ENCODE results near the gene CASP6. TPM values are rescaled to one million over a fixed set of nuclear protein-coding genes. Genes with fewer than 3 reads are reported as not detected.
"Not testable (repeated sequence)": the region's sequence is repeated elsewhere in the genome, so short reads cannot be mapped to it uniquely, and the experiment has no call there.

CASP6 gene
- total RNA-seq, 1 experiment from 2014 or later, result 22.4 TPM

DNA sequence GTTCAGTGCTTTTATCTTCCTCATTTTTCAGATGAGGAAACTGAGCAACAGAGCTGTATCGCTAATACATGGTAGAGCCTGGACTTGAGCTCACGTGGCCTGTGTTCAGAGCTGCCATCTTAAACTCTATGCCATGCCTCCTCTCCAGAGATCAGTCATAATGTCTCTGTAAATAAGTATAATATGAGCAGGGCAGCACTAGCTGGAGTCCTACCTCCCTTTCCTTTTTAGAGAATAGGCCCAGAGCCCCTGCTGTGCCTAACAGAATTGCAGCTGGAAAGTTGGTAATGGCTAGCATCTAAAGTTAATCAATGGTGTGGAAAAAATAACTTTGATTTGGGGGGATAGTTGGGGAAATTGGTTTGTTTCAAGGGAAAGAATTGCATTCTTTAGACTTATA is 20.4 kb downstream of the CASP6 start:
- no peaks in the 10 kb centered on the region for H3K4me1 ChIP-seq (replicated peaks; ENCODE audit: insufficient read depth)
- H3K36me3 ChIP-seq (ENCODE audit: low read depth), result no peaks in the 10 kb centered on the region
- DNase-seq, result no peak
- H3F3A ChIP-seq (ENCODE audit: insufficient read depth, low read depth), result no peaks in the 10 kb centered on the region
- ChIA-PET POLR2A (ENCODE audit: unreplicated experiment) (no interaction called here), CTCF (no interaction called here)
- TF ChIP-seq CTCF (conservative IDR thresholded peaks at IDR 0.05) (no peak), EZH2 (IDR thresholded peaks at IDR 0.05; ENCODE audit: low read depth) (no peak)
- intact Hi-C loops (cut with micrococcal nuclease; ENCODE audit: unreplicated experiment), result no loop called here
- H3K9me2 ChIP-seq (ENCODE audit: insufficient read depth), result no peaks in the 10 kb centered on the region
- H3K79me2 ChIP-seq (ENCODE audit: low read depth), result no peaks in the 10 kb centered on the region
- no peaks in the 10 kb centered on the region for H3K9me3 ChIP-seq (ENCODE audit: insufficient read depth, low read depth)
- no TSS peak for BruUV-seq (replicated peaks)
- H3K4me3 ChIP-seq, result no peak overlapping the region
- H3K4me2 ChIP-seq, result no peak overlapping the region
- H2AFZ ChIP-seq, result no peak overlapping the region
- H4K20me1 ChIP-seq (ENCODE audit: insufficient read depth), result no peaks in the 10 kb centered on the region
- no peaks in the 10 kb centered on the region for H3K27me3 ChIP-seq (ENCODE audit: insufficient read depth, low read depth)
- no peak overlapping the region for H3K27ac ChIP-seq

DNA sequence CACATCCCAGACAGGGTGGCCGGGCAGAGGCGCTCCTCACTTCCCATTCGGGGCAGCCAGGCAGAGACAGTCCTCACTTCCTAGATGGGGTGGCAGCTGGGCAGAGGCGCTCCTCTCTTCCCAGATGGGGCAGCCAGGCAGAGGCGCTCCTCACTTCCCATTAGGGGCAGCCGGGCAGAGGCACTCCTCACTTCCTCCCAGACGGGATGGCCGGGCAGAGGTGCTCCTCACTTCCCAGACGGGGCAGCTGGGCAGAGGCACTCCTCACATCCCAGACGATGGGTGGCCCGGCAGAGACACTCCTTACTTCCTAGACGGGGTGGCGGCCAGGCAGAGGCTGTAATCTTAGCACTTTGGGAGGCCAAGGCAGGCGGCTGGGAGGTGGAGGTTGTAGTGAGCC is 24.3 kb downstream of the CASP6 start:
- H3K27ac ChIP-seq; H3F3A ChIP-seq (ENCODE audit: insufficient read depth, low read depth); intact Hi-C loops (cut with micrococcal nuclease; ENCODE audit: unreplicated experiment); H3K4me2 ChIP-seq; H3K9me3 ChIP-seq (ENCODE audit: insufficient read depth, low read depth); H2AFZ ChIP-seq; H3K27me3 ChIP-seq (ENCODE audit: insufficient read depth, low read depth); H3K9me2 ChIP-seq (ENCODE audit: insufficient read depth); H3K4me1 ChIP-seq (replicated peaks; ENCODE audit: insufficient read depth); CTCF ChIA-PET; H3K79me2 ChIP-seq (ENCODE audit: low read depth); H3K36me3 ChIP-seq (ENCODE audit: low read depth); BruUV-seq (replicated peaks); H3K4me3 ChIP-seq; DNase-seq; H4K20me1 ChIP-seq (ENCODE audit: insufficient read depth); POLR2A ChIA-PET (ENCODE audit: unreplicated experiment): not testable (repeated sequence)

DNA sequence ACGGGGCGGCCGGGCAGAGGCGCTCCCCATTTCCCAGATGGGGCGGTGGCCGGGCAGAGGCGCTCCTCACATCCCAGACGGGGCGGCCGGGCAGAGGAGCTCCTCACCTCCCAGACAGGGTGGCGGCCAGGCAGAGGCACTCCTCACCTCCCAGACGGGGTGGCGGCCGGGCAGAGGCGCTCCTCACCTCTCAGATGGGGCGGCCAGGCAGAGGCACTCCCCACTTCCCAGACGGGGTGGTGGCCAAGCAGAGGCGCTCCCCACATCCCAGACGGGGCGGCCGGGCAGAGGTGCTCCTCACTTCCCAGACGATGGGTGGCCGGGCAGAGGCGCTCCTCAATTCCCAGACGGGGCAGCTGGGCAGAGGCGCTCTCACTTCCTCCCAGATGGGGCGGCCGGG is 24.8 kb downstream of the CASP6 start:
- H3K4me2 ChIP-seq; H4K20me1 ChIP-seq (ENCODE audit: insufficient read depth); H2AFZ ChIP-seq; H3K27me3 ChIP-seq (ENCODE audit: insufficient read depth, low read depth); H3K9me3 ChIP-seq (ENCODE audit: insufficient read depth, low read depth); H3K27ac ChIP-seq; H3K4me1 ChIP-seq (replicated peaks; ENCODE audit: insufficient read depth); CTCF ChIA-PET; H3K9me2 ChIP-seq (ENCODE audit: insufficient read depth); H3K36me3 ChIP-seq (ENCODE audit: low read depth); H3K4me3 ChIP-seq; H3F3A ChIP-seq (ENCODE audit: insufficient read depth, low read depth); intact Hi-C loops (cut with micrococcal nuclease; ENCODE audit: unreplicated experiment); BruUV-seq (replicated peaks); POLR2A ChIA-PET (ENCODE audit: unreplicated experiment); DNase-seq; H3K79me2 ChIP-seq (ENCODE audit: low read depth): not testable (repeated sequence)

DNA sequence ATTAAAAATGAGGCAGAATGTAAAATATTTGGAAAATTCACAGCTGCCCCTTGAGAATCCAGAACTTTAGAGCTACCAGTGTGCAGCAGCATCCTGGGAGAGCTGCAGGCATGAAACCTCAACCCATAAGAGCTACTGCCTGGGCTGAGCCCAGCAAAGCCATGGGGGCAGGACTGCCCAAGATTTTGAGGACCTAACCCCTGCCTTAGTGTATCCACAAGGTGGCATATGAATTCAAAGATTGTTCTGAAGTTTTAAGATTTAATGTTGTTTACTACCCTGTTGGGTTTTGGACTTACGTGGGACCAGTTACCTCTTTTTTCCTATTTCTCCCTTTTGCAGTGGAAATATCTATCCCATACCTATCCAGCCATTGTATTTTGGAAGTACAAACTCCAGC is 26.4 kb downstream of the CASP6 start:
- no peak overlapping the region for H3K27ac ChIP-seq
- DNase-seq, result no peak
- no peaks in the 10 kb centered on the region for H3K9me2 ChIP-seq (ENCODE audit: insufficient read depth)
- H3K79me2 ChIP-seq (ENCODE audit: low read depth), result no peaks in the 10 kb centered on the region
- CTCF ChIA-PET, result no interaction called here
- H3K4me2 ChIP-seq, result no peak overlapping the region
- no peak overlapping the region for H3K4me3 ChIP-seq
- no peaks in the 10 kb centered on the region for H3K27me3 ChIP-seq (ENCODE audit: insufficient read depth, low read depth)
- TF ChIP-seq EZH2 (IDR thresholded peaks at IDR 0.05; ENCODE audit: low read depth), result no peak
- no peak for TF ChIP-seq CTCF (conservative IDR thresholded peaks at IDR 0.05)
- no peaks in the 10 kb centered on the region for H3K9me3 ChIP-seq (ENCODE audit: insufficient read depth, low read depth)
- H3K36me3 ChIP-seq (ENCODE audit: low read depth), result no peaks in the 10 kb centered on the region
- BruUV-seq (replicated peaks), result no TSS peak
- intact Hi-C loops (cut with micrococcal nuclease; ENCODE audit: unreplicated experiment), result no loop called here
- no peaks in the 10 kb centered on the region for H3K4me1 ChIP-seq (replicated peaks; ENCODE audit: insufficient read depth)
- POLR2A ChIA-PET (ENCODE audit: unreplicated experiment), result no interaction called here
- no peaks in the 10 kb centered on the region for H3F3A ChIP-seq (ENCODE audit: insufficient read depth, low read depth)
- no peak overlapping the region for H2AFZ ChIP-seq
- H4K20me1 ChIP-seq (ENCODE audit: insufficient read depth), result no peaks in the 10 kb centered on the region
